H1 (cell line): ENCODE measurements around the gene CAMK2G. TPM values are rescaled to one million over a fixed set of nuclear protein-coding genes. Genes with fewer than 3 reads are reported as not detected.

Source experiments
- BCL11A ChIP-seq, 2 experiments: IDR thresholded peaks; one replicate each; pipeline ENCODE4 v1.6.1; 2011; ENCODE audit warnings: low read depth in 2 of 2, low read length in 2 of 2, mild to moderate bottlenecking in 2 of 2
- CBX5 ChIP-seq: fragments of 300-800, 300-1000 bp; sonication (generic); IDR thresholded peaks from 2 replicates; pipeline ENCODE4 v1.7.1; 2016; ENCODE audit warnings: antibody characterized with exemption, low read length, low read depth
- CHD7 ChIP-seq: fragments of 300-600 bp; sonication (generic); IDR thresholded peaks from 2 replicates; pipeline ENCODE4 v1.7.1; 2012; ENCODE audit warnings: low read length, moderate library complexity, mild to moderate bottlenecking, inconsistent platforms; ENCODE audit not compliant: insufficient replicate concordance
- HDAC6 ChIP-seq: IDR thresholded peaks from one replicate; pipeline ENCODE4 v1.7.1; 2012; ENCODE audit warnings: low read depth, mild to moderate bottlenecking, inconsistent platforms, low read length, moderate library complexity
- KDM5A ChIP-seq: fragments of 200-600 bp; IDR thresholded peaks from 2 replicates; pipeline ENCODE4 v1.7.1; 2012; ENCODE audit warnings: mild to moderate bottlenecking, low read length, inconsistent platforms, mixed read lengths
- RNF2 ChIP-seq: fragments of 200-900, 300-1000 bp; sonication (generic); IDR thresholded peaks from 2 replicates; pipeline ENCODE4 v1.7.1; 2016; ENCODE audit warnings: borderline replicate concordance, low read depth, mild to moderate bottlenecking, antibody characterized with exemption, low read length; ENCODE audit not compliant: poor library complexity, severe bottlenecking; ENCODE audit errors: missing control alignments
- SIRT6 ChIP-seq: IDR thresholded peaks from one replicate; pipeline ENCODE4 v1.7.1; 2012; ENCODE audit warnings: low read length, inconsistent platforms
- SP2 ChIP-seq: IDR thresholded peaks from 2 replicates; pipeline ENCODE4 v1.6.1; 2012; ENCODE audit warnings: mild to moderate bottlenecking, low read length, inconsistent platforms
- YY1 ChIP-seq: IDR thresholded peaks from 2 replicates; pipeline ENCODE4 v1.6.1; 2011; ENCODE audit warnings: low read depth, mild to moderate bottlenecking, low read length
- polyA plus RNA-seq, 7 experiments: library from polyadenylated mRNA; depleted of rRNA in 3 of 7; stranded (reverse) in 5 of 7; unstranded in 2 of 7; fragments of >200 nt in 5 of 7; fragments of 200-250 nt in 2 of 7; gene quantifications; 1 replicate in 5 of 7; 2 replicates in 1 of 7; 4 replicates in 1 of 7; pipeline versions ENCODE4 v1.2.1 to v1.2.3, GENCODE V29; 2011 to 2013; ENCODE audit warnings: missing spikeins in 2 of 7, mixed read lengths in 2 of 7
- total RNA-seq: library from RNA; stranded (reverse); fragmentation: NEBNext Ultra II Directional; extraction: Animal tissue kit (Norgen Biotek cat#: 25700); gene quantifications from 2 replicates; pipeline ENCODE4 v1.2.1, GENCODE V29; 2021
- TF ChIP-seq, protein P1 (sequence below): IDR thresholded peaks from 2 replicates; pipeline ENCODE4 v1.6.1; 2012; ENCODE audit warnings: low read length, inconsistent platforms

Gene CAMK2G
- total and polyA plus RNA-seq, 2 of the 8 experiments (the other 6 are each of a cell fraction or from before 2014, with no cell fraction given): 28.9 to 31.7 TPM

DNA sequence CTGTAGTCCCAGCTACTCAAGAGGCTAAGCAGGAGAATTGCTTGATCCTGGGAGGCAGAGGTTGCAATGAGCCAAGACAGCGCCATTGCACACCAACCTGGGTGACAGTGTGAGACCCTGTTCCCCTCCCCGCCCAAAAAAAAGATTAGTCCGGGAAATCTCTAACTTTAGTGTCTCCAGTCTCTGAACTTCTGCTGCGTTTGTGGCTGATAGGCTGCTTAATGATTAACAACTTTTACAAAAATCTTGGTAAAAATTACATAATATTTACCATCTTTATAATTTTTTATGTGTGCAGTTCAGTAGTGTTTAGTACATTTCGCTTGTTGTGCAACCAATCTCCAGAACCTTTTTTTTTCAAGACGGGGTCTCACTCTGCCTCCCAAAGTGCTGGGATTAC lies 26.9 kb upstream of the CAMK2G start (continued):
- TF ChIP-seq CHD7: no peak
- TF ChIP-seq KDM5A: no peak
- TF ChIP-seq YY1: no peak
- TF ChIP-seq RNF2: no peak
- TF ChIP-seq BCL11A (IDR thresholded peaks at IDR 0.05; ENCODE audit: low read depth in 2 of 2, low read length in 2 of 2): no peak
- no peak for TF ChIP-seq CBX5
- TF ChIP-seq SIRT6: no peak
- TF ChIP-seq, protein P1, sequence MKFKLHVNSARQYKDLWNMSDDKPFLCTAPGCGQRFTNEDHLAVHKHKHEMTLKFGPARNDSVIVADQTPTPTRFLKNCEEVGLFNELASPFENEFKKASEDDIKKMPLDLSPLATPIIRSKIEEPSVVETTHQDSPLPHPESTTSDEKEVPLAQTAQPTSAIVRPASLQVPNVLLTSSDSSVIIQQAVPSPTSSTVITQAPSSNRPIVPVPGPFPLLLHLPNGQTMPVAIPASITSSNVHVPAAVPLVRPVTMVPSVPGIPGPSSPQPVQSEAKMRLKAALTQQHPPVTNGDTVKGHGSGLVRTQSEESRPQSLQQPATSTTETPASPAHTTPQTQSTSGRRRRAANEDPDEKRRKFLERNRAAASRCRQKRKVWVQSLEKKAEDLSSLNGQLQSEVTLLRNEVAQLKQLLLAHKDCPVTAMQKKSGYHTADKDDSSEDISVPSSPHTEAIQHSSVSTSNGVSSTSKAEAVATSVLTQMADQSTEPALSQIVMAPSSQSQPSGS: no peak
- TF ChIP-seq SP2: no peak
- no peak for TF ChIP-seq HDAC6
